ENCODE results near the gene SMS.
"Not testable (repeated sequence)": the region's sequence is repeated elsewhere in the genome, so short reads cannot be mapped to it uniquely, and the experiment has no call there.

Gene SMS
- 16.0 to 84.9 (median 29.9) reads per million in 3 experiments for total RNA-seq

DNA sequence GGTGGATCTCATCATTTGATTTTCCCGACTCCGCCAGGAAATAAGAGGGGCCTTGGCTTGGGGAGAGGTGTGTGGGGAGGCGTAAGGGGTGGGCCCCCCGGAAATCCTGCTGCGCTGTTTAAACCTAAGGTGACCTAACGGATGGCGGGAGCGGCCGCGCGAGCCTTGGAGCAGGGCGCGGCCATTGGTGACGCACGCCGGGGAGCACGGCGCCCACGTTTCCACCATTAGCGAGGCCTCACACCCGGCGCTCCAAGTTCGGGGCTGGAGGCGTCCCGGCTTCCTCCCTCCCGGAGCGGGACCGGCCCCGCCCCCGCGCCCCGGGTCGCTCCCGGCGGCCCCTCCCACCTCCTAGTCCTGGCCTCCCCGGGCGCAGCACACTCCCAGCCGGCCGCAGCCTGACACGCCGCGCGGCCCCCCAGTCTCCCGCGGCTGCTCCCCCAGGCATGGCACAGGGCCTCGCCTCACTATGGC, at the start of gene SMS:
Gene SMS (plus strand): TSS at position 354 of the 474 bp plus-strand sequence. CDS start 116 bp downstream, at position 470.
- peak; percentile 26 for DNase-seq

GRCh38 chrX:21905313-21905712, 35.2 kb upstream of the SMS start:
- no peak for DNase-seq

- DNase-seq, result no peak
These were observed 34.6 kb upstream of the SMS start for GRCh38 chrX:21905953-21906352.

GRCh38 chrX:21907260-21907659, 33.2 kb upstream of the SMS start:
- DNase-seq, result no peak

DNA sequence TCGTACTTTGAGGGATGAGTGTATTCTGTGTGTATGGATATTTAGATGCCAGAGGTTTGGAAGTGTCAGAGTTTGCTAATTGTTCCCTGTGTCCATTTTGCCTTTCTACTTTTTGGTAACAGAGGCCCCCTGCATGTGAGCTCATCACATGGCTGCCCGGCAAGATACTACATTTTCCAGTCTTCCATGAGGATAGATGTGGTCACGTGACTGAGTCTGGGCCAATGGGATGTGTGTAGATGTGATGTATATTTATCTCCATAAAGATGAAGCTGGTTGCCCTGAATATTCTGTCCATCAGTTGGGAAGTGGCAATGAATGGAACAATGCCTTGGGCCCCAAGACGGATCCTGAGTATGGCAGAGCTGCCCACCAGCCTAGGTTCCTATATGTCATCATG, 29.0 kb upstream of the SMS start:
- DNase-seq, result no peak

DNA sequence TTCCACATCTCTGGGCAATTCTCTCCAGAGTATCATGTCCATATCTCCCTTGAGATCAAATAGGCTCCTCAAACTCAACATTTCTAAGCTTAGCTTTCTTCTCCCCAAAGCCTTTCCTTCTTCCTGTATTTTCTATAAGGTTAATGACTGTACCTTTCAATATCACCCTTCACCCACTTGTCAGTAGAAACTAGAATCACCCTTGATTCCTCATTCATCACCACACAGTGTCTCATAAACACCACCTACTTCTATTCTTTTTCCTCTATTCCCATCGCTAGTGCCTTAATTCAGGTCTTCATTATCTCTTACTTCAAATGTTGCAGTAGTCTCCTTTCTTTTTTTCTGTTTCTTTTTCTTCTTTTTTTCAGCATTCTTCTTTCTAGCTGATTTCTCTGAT, 28.3 kb upstream of the SMS start:
- no peak for DNase-seq

DNA sequence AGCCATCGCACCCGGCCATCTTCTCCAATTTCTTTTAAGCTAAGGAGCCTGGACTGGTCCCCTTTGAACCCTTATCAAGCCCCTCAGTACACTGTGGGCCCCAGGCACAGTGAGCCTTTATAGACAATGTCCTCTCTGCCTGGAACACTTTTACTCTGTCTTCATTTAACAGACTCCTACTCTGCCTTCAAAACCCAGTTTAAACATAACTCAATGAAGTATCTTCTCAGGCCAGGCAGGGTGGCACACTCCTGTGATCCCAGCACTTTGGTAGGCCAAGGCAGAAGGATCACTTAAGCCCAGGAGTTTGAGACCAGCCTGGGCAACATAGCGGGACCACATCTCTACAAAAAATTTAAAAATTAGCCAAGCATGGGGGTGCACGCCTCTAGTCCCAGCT, 27.5 kb upstream of the SMS start:
- DNase-seq, result no peak

- DNase-seq, result no peak
These were observed 14.4 kb upstream of the SMS start for GRCh38 chrX:21926116-21926515.

- DNase-seq, result no peak
These were observed 13.8 kb upstream of the SMS start for GRCh38 chrX:21926527-21927278.

DNA sequence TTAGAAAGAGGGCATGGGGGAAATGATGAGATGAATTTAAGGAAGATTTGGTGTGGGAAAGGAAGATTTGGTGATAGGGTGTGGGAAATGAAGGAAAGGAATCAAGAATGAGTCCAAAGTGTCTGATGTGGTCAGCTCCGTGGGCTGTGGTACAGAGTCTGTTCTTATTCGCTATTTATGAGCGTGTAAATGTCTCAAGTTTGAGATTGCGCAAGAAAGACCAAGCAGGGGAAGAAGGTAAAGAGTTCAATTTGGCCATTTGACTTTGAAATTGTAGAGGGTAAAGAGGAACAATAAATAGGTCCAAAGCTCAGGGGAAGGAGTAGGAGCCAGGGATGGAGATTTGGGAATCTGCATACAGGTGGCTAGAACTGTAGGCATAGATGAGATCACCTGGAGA, 11.3 kb upstream of the SMS start:
- DNase-seq, result no peak

DNA sequence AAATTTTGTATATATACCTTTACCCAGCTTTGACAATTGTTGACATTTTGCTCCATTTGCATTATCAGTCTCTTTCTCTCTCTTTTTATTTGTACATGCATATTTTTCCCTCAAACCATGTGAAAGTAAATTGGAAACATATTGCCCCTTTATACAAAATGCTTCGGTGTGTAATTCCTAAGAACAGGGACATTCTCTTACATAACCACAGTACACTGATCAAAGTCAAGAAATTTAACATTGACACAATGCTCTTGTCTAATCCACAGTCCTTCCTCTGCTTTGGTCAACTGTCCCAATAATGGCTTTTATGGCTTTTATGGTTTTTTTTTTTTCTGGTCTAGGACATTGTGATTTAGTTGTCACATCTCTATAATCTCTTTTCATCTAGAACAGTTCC, 9.5 kb upstream of the SMS start:
- DNase-seq, result no peak

DNA sequence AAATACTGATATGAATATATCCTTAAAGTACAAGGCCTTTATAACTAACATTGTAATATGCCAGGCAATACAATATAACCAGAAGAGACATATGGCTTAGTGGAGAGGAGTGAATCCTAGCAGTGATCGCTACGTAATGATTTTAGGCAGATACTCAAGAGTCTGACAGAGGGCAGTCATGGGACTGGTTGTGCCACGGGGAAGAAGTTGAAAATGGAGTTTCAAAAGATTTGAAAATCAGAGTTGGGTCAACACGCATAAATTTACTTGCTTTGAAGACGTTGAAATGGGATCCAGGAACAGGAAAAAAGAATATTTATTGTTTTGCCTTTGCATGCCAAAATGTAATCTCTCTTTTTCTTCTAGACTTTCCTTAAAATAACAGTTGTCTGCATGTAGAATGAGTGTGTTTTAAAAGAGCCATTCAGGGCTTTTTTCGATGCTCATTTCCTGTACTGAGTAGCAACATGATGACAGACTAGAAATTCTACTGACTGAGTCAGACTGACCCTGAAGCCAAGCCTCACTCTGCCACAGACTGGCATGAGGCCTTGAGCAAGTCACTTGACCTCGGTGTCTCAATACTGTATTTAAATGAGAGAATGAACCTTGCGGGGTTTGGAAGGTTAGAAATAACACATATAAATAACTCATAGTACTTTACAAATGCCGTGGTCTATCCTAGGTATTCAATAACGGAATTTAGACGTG, 8.1 kb upstream of the SMS start:
- no peak for DNase-seq

DNA sequence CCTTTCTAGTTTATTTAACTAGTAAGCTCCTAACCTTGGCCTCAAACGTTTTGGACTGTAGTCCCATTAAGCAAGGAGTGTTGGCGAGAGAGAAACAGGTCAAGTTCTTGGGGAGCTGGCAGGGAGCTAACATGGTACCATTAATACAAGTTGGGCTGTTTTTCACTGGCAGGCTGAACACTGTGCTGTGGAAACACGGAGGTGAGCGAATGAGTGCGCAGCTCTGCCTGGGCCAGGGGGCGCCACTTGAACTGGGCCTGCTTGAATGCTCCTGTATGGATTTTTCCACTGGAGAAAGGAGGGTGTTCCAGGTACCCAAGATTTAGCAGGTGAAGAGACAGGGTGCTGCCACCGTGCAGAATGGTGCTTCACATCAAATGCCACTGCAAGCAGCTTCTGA, 7.4 kb upstream of the SMS start:
- no peak for DNase-seq

- no peak for DNase-seq
These were observed 6.1 kb upstream of the SMS start for GRCh38 chrX:21934414-21934813.

DNA sequence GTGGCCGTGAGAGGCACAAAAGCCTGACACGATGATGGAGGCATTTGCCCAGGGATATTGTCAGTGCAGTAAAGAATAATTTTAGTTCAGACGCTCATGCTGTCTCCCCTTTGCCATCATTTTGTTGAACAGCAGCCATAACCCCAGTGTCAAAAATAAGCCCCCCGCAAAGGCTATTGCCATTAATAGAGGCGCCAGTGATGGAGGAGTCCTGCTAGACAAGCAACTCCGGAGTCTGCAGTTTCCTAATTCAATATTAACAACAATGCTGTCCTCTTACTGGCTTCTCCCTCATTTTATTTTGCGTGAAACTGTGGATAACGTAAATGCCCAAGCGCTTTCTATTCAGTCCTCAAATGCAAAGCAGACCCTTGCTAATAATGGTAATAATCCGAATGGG, 603 bp upstream of the SMS start:
- DNase-seq, result no peak

DNA sequence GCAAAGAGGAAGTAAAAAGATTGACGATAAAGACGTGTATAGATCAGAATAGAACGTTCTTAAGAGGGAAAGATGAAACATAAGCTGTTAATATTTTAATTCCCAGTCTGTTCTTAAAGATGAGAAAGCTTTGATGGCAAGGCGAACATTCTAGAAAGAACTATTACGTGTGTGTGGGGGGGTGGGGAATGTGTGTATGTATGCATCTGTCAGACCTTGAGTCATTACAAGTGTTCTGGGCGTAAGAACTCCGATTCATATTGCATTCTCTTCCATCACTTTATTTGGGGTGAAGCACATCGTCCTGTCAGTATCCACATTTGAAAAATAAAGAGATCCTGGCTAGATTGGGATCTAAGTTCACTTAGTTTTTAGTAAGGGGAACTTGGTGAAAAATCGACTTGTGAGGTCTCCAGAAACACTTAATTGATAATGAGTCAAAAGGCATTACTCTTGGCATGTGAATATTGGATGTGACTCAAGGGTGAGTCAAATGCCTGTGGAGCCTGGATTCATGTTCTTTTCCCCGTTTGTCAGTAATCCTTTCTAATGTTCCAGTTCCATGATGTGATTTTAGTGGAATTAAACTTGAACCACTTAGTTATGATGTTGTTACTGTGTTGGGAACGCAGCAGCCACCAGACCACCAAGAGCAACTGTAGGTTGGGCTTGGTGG, 3.1 kb downstream of the SMS start:
- DNase-seq, result no peak

DNA sequence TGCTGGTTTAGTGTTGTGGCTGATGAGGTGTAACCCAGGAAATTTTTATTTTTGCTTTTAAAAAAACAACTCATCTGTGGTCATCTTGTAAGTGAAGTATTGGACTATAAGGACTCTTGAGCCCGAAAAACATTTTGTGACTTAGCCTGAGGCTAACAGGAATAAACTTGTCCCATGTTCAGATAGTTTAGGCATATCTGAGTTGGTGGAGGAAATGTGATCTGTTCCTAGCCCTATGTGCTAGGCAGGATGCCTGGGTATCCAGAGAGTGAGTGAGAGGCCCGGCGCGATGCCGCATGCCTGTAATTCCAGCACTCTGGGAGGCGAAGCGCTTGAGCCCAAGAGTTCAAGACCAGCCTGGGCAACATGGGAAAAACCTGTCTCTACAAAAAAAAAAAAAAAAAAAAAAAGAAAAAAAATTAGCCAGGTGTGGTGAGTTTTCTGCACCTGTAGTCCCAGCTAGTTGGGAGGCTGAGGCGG, 3.7 kb downstream of the SMS start:
- DNase-seq, result no peak

DNA sequence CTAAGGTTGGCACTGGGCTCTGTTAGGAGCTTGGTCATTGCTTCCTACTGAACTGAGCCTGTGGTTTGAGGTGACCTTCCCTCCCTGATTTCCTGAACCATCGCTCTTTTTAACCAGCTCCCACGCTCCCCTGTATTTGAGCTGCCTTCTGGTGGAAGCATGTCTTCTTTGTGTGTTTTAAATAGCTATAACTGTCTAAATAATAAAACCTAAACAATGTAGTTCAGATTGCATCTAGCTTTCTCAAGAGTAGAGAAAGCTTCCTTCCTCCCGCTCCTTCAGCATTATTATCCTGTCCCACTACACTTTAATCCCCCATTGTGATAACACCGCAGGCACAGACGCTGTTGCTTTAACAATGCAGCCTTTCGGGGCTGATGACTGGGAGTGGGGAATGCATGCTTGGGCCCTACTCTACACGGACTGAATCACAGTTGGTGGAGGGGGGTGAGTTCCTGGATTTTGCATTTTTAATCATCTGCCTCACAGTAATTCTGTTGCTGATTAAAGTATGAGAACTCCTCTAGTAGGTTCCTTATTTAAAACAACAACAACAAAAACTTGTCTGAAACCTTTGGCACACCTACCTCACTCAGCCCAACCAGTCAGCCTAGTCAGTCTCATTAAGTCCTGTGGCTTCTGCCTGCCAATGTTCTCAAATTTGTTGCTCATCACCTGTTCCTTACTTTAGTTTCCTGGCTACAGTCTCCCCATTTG, 6.6 kb downstream of the SMS start:
- no peak for DNase-seq

GRCh38 chrX:21947671-21948070, 7.2 kb downstream of the SMS start:
- DNase-seq, result no peak

GRCh38 chrX:21948897-21949578, 8.5 kb downstream of the SMS start:
- DNase-seq, result no peak

- no peak for DNase-seq
These were observed 9.2 kb downstream of the SMS start for GRCh38 chrX:21949689-21950088.

DNA sequence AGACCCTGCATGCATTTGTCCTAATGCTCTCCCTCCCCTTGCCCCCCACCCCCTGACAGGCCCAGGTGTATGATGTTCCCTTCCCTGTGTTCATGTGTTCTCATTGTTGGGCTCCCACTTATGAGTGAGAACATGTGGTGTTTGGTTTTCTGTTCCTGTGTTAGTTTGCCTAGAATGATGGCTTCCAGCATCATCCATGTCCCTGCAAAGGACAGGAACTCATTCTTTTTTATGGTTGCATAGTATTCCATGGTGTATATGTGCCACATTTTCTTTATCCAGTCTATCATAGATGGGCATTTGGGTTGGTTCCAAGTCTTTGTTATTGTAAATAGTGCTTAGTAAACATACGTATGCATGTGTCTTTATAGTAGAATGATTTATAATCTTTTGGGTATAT, 10.0 kb downstream of the SMS start:
- not testable (repeated sequence) for DNase-seq
